ENCODE measurements around the gene KDM6A.
"Not testable (repeated sequence)": the region's sequence is repeated elsewhere in the genome, so short reads cannot be mapped to it uniquely, and the experiment has no call there.

The KDM6A gene

GRCh38 chrX:45134775-45135174 lies 261.8 kb downstream of the KDM6A start:
- TF ChIP-seq, protein P1, sequence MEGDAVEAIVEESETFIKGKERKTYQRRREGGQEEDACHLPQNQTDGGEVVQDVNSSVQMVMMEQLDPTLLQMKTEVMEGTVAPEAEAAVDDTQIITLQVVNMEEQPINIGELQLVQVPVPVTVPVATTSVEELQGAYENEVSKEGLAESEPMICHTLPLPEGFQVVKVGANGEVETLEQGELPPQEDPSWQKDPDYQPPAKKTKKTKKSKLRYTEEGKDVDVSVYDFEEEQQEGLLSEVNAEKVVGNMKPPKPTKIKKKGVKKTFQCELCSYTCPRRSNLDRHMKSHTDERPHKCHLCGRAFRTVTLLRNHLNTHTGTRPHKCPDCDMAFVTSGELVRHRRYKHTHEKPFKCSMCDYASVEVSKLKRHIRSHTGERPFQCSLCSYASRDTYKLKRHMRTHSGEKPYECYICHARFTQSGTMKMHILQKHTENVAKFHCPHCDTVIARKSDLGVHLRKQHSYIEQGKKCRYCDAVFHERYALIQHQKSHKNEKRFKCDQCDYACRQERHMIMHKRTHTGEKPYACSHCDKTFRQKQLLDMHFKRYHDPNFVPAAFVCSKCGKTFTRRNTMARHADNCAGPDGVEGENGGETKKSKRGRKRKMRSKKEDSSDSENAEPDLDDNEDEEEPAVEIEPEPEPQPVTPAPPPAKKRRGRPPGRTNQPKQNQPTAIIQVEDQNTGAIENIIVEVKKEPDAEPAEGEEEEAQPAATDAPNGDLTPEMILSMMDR (IDR thresholded peaks at IDR 0.05; ENCODE audit: low read length, missing control alignments), result no peak
- no peak overlapping the region for H3K4me3 ChIP-seq (replicated peaks; ENCODE audit: low read depth, low read length)
- DNase-seq (ENCODE audit: low read depth), result no peak

GRCh38 chrX:45135391-45136075 lies 262.5 kb downstream of the KDM6A start:
- DNase-seq (ENCODE audit: low read depth); H3K4me3 ChIP-seq (replicated peaks; ENCODE audit: low read depth, low read length): not testable (repeated sequence)

DNA sequence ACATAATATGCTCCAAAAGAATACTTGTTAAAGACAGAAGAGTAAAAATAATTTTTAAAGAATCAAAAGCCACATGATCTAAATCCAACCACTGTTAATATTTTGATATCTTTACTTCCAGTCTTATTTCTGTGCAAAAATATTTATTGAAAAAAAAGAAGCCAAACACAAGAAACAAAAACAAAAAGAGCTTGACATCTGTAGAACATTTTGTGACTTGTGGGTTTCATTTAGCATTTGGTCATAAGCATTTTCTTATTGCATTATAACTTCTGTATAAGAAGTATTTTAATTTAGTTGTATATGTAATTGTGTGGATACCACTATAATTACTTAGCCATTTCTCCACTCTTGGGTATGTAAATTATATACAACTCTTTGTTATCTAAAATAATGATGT lies 264.5 kb downstream of the KDM6A start:
- no peak for DNase-seq (ENCODE audit: low read depth)
- TF ChIP-seq, protein P1 (IDR thresholded peaks at IDR 0.05; ENCODE audit: low read length, missing control alignments), result no peak
- no peak overlapping the region for H3K4me3 ChIP-seq (replicated peaks; ENCODE audit: low read depth, low read length)

DNA sequence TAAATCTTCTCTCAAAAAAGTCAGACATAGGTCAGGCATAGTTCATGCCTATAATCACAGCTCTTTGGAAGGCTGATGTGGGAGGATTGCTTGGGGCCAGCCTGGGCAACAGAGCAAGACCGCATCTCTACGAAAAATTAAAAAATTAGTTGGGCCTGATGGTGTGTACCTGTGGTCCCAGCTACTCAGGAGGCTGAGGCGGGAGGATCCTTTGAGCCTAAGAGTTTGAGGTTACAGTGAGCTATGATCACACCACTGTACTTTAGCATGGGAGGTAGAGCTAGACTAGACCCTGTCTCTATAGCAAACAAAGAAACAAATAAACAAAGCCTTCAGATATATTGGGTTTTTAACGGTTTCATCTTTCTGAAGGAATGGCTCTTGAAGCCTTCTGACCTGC lies 265.5 kb downstream of the KDM6A start:
- no peak overlapping the region for H3K4me3 ChIP-seq (replicated peaks; ENCODE audit: low read depth, low read length)
- TF ChIP-seq, protein P1 (IDR thresholded peaks at IDR 0.05; ENCODE audit: low read length, missing control alignments), result no peak
- DNase-seq (ENCODE audit: low read depth), result no peak

- no peak for DNase-seq (ENCODE audit: low read depth)
- no peak overlapping the region for H3K4me3 ChIP-seq (replicated peaks; ENCODE audit: low read depth, low read length)
- TF ChIP-seq, protein P1 (IDR thresholded peaks at IDR 0.05; ENCODE audit: low read length, missing control alignments), result no peak
These were observed 267.8 kb downstream of the KDM6A start for GRCh38 chrX:45140812-45141211.

DNA sequence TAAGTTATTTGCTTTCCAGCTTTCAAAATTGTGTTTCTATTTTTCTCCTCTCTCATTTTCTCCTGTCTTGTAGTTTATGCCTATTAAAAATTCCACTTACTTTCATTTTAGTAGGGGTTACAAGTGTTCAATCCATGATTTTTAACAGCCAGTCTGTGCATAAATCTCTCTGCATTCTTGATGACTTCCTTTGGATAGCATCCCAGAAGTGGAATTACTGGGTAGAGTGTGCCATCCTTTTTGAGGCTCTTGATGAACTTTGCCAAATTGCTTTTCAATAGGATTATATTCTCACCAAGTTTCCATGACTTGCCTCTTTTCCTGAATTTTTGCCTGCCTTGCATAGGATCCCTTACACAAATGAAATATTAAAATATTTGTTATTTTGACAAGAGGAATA lies 269.2 kb downstream of the KDM6A start:
- DNase-seq (ENCODE audit: low read depth), result no peak
- TF ChIP-seq, protein P1 (IDR thresholded peaks at IDR 0.05; ENCODE audit: low read length, missing control alignments), result no peak
- no peak overlapping the region for H3K4me3 ChIP-seq (replicated peaks; ENCODE audit: low read depth, low read length)

DNA sequence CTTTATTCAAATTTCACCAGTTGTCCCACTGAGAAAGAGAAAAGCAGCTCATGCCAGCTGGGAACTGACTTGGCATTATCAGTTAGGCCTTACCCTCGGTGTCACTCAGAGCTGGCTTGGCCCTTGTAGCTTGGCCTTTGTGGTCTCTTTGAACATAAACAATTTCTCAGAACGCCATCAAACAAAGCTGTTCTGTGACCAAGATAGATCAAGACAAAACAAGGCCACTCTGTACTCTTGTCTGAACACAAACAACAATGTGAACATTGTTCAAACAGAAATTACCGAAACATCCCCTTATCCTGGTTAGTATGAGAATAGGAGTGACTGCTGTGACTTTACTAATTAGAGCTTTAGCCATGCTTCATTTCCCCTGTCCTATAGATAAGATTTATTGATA lies 270.5 kb downstream of the KDM6A start:
- DNase-seq (ENCODE audit: low read depth), result no peak
- no peak overlapping the region for H3K4me3 ChIP-seq (replicated peaks; ENCODE audit: low read depth, low read length)
- TF ChIP-seq, protein P1 (IDR thresholded peaks at IDR 0.05; ENCODE audit: low read length, missing control alignments), result no peak
